HG02970 (cell line): ENCODE results near the gene ZMYM4.

Experiments used
- ATAC-seq: cut with Tn5 transposase; IDR thresholded peaks from one replicate; pipeline ENCODE4 v1.9.1; 2021; ENCODE audit warnings: mild to moderate bottlenecking, moderate library complexity, moderate number of reproducible peaks; ENCODE audit not compliant: unreplicated experiment, low FRiP score

Gene ZMYM4

DNA sequence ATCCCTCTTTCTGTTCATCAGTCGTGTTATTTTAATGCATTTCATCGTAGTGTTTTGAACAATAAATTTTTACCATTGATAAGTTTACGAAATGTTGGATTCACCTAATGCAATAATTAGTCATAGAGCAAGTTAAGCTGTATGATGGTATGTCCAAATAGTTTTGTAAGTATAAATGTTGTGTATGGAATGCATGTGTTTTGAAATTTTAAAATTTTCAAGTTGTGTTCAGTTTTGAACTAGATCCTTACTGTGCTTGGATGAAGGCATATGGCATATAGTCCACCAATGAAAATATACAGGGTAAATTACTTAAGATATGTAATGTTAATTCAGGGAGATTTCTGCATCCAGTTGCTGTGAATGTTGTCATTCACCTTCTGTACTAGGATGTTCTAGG is 2.3 kb downstream of the ZMYM4 start:
- ATAC-seq: no peak

DNA sequence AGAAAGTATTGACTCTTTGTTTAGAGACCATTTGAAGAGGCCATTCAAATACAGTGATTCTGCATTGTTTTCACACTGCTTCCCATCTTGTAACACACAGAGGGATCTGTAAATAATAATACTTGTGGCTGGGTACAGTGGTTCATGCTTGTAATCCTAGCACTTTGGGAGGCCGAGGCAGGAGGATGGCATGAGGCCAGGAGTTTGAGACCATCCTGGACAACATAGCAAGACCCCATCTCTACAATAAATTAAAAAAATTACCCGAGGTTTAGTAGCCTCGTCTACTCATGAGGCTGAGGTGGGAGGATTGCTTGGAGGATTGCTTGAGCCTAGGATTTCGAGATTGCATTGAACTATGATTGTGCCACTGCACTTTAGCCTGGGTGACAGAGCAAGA is 5.7 kb downstream of the ZMYM4 start:
- ATAC-seq: no peak

DNA sequence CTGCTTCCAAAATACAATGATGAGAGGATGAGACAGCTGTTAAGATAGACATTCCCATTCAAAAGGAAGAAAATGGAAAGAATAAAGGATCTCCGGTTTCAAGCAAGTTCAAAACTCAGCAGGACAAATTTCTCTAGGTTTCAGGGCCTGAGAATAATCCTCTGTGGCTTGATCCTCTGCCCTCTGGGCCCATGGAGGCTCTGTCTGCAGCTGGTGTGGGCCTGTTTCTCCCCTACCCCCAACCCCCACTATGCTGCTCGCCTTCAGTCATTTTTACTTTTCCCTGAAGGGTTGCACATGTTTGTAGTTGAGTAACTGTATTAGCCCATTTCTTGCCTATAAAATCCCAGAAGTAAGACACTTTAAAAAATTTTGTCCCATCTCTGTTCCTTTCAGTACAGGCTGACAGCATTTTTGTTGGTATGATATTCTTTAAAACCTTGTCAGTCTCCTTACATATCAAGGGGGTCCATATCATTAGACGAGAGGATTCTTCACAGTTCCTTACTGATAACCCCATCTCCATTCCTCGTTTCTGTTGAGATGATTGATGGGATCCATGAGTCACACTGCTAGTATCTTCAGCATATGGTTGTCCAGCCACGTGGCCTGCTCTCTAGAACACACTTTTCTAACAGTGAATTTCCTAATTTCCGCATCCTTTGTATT is 10.5 kb downstream of the ZMYM4 start:
- no peak for ATAC-seq

DNA sequence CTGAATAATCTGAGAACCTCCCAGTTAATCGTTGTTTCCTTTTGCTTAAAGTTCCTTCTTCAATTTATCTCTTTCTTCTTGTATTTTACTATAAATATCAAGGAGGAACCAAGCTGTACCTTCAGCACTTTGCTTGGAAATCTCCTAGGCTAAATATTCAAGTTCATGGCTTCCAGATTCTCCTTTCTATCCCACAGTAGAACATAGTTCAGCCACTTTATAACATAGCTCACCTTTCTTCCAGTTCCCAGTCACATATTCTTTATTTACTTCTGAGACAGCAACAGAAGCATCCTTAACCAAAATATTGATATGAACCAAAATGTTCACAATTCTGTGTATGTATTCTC is 11.0 kb downstream of the ZMYM4 start:
- no peak for ATAC-seq

DNA sequence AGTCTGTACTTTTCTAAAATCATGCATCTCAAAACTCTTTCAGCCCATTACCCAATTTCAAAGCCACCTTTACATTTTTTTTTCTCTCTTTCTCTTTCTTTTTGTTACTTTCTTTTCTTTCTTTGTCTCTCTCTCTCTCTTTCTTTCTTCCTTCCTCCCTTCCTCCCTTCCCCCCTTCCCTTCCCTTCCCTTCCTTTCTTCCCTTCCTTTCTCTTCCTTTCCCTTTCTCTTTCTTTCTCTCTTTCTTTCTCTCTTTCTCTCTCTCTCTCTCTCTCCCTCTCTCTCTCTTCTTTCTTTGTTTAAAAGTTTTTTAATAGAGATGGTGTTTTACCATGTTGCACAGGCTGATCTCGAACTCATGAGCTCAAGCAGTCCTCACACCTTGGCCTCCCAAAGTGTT is 11.5 kb downstream of the ZMYM4 start:
- no peak for ATAC-seq

DNA sequence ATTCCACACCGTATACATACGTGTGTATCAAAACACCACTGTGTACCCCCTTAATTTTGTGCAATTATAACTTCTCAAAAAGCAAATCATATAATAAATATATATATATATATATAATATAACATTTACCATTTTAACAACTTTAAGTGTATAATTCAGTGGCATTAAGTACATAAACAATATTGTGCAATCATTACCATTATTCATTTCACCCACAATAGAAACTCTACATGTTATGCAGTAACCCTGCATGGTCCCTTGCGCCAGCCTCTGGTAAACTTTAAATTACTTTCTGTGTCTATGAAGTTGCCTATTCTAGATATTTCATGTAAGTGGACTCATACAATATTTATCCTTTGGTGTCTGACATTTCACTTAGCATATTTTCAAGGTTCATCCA is 13.1 kb downstream of the ZMYM4 start:
- no peak for ATAC-seq

DNA sequence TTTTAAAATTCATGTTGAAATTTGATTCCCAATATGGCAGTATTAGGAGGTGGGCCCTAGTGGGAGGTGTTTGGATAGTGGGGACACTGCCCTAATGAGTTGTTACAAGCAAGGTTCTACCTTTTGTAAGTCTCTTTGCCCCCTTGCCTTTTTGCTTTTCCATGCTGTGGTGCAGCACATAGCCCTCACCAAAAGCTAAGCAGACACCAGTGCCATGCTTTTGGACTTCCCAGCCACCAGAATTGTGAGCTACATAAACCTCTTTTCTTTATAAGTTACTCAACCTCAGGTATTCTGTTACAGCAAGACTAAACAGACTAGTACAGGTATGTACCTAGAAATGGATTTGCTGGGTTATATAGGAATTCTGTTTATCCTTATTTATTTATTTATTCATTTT is 13.7 kb downstream of the ZMYM4 start:
- ATAC-seq: no peak

DNA sequence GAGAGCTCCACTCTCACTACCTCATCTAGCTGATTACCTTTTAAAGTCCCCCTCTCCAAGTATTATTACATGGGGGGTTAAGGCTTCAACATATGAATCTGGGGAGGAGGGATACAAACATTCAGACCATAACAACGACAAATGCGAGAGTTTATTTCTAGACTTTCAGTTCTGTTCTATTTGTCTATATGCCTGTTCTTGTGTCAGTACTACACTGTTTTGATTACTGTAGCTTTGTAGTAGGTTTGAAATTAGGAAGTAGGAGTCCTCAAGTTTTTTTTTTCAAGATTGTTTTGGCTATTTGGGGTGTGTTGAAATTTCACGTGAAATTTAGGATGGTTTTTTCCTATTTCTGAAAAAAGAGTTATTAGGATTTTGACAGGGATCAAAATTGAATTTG is 16.3 kb downstream of the ZMYM4 start:
- ATAC-seq: no peak

DNA sequence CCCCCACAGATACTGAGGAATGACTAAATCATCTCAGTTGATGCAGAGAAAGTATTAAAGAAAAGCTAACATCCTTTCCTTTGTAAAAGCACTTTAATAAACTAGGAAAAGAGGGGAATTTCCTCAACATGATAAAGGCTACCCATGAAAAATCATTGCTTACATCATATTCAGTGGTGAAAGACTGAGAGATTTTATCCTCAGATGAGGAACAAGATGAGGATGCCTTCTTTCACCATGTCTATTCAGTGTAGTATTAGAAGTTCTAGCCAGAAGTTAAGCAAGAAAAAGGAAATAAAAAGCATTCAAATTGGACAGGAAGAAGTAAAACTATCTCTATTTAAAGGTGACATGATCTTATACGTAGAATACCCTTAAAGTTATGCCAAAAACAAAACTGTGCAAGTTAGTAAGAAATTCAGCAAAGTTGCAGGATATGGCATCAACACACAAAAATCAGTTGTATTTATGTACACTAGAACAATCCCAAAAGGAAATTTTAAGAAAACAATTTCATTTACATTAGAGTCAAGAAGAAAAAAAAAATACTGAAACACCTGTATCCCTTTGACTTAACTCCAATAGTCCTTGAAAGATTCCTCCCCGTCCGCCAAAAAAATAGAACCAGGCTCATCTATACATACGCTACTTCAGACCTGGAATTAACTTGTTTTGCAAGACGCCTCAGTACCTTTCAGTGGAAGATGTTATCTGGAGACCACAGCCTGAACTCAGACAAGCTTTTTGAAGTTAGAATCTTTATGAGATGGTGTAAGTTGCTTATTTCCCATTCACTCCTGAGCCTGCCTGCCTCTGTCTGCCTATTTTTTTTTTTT is 17.5 kb downstream of the ZMYM4 start:
- no peak for ATAC-seq

DNA sequence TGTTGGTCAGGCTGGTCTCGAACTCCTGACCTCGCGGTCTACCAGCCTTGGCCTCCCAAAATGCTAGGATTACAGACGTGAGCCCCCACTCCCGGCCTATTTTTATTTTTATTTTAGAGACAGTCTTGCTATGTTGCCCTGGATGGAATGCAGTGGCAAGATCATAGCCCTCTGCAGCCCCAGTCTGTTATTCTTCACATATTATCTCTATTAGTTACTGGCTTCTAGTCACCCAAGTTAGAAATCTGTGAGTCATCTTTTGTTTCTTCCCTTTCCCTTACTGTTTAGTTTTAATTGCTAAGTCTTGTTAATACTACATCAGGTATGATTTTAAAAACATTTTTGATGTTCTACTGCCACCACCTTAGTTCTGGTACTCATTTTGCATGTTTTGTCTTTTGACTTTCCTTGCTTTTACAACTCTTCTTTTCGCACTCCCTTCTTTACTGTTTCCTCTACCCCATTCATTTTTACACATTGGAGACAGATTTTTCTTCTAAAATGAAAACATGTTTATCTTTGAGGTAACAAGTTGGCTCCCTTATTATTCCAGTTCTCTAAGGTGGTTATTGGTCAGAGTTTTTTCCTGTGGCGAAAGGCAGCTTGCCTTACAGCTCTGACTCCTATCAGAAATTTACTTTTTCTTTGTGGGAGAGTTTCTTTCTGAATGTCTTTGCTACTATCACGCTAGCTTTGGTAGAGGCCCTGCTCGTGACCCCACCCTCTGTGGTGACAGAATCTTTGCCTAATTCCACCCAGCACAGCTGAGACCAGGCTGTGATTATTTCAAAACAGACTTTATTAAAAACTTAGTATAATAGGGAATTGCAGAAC is 19.5 kb downstream of the ZMYM4 start:
- ATAC-seq: no peak

DNA sequence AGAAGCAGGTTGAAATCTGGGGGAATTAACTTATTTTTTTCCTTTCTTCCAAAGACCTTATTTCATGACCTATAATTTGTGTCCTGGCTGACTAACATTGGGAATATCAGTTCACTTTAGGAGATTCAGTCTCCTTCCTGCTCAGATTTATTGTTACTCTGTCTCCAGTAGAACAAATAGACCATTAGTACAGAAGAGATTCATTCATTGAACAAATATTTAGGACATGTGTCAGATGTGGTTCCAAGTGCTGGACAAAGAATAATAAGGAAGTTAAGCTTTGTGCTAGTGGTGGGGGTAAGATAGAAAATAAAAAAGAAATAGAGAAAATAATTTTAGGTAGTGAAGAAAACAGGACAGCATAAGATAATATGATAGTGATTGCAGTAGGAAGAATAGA is 20.3 kb downstream of the ZMYM4 start:
- no peak for ATAC-seq

DNA sequence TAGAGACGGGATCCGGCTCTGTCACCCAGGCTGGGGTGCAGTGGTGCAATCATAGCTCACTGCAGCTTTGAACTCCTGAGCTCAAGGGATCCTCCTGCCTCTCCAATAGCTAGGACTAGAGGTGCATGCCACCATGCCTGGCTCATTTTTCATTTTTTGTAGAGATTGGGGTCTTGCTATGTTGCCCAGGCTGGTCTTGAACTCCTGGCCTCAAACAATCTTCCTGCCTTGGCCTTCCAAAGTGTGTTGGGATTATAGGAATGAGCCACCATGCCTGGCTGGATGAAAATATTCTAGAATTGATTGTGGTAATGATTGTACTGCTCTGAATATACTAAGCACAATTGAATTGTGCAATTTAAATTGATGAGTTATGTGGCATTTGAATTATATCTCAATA is 21.9 kb downstream of the ZMYM4 start:
- no peak for ATAC-seq

DNA sequence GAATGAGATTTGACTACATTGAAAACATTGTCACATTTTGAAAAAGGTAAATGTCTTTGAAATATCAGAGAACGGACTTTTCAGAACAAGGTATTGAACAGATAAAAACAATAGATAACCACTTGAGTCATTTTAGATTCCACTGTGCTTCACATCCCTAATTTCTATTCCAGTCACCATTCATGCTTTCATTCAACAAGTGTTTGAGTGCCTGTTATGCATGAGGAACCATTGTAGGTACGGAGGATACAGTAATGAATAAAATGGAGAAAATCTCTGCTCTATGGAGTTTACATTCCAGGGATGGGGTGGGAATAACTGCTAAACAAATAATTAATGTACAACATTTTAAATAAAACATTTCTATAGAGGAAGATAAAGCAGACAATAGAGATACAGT is 26.3 kb downstream of the ZMYM4 start:
- no peak for ATAC-seq

DNA sequence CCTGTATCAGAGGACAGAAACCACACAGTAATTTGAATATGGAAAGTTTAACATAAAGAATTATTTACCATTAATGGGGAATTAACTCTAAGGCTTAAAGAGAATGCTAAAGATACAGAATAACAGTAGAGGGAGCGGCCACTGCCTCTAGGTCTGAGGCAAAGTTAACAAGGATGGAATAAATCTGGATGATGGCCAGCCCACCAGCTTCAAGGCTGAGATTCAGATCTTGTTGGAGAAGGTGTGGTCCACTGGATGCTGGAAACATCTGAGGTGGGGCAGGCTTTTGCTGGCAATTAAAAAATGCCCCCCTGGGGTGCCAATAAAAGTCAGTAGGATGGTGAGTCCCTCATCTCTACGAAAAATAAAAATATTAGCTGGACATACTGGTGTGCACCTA is 29.4 kb downstream of the ZMYM4 start:
- no peak for ATAC-seq

DNA sequence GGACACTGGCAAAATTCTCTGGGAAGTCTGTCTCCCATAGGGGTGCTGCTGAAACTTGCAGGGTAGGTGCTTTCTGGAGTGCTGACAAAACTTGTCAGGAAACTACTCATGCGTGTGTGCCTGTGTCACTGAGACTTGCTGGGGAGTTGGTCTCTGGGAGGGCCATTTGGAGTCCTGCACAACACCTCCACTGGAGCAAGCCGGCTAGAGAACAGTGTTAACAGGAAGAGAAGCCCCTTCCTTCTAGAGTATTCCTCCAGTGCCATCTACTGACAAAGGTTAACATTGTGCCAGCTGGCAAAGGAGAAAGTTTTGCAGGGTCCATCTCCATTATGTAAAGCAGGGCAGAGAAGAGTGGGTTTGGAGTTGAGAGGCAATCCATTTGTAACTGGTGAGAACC is 30.0 kb downstream of the ZMYM4 start:
- no peak for ATAC-seq

DNA sequence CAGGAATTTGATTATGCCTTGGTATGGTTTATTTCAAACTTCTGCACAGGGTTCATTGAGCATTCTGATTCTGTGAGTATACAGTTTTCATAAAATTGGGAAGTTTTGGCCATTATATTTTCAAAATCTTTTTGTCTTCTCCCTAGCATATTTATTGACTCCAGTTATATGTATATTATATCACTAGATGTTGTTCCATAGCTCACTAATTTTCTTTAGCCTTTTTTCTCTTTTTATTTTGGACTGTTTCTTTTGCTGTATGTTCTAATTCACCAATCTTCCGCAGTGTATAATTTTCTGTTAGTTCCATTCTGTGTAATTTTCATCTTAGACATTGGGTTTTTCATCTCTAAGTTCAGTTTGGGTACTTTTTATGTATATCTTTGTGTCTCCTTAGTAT is 31.9 kb downstream of the ZMYM4 start:
- no peak for ATAC-seq

DNA sequence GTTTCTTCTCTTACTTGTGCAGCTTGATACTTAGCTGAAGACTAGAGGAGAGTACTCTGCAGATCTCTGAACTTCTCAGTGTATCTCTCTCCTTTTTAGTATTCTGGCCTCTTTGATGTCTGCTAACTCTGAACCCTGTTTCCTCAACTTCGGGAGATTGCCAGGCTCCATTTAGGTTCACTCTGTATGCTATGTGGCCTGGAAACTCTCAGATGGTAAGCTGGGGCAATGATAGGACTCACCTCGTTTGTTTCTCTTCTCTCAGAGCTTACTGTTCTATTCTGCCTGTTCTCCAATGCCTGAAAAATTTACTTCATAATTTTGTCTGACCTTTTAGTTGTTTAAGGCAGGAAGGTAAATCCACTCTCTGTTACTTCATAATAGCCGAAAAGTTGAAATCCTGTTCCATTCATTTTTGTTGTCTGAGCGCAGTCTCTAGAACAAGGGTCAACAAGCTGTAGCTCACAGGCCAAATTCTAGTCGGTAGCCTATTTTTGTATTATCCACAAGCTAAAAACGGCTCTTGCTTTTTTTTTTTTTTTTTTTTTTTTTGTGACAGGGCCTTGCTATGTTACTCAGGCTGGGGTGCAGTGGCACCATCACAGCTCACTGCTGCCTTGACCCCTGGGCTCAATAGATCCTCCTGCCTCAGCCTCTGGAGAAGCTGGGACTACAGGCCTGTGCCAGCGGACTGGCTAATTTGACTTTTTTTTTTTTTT is 33.3 kb downstream of the ZMYM4 start:
- ATAC-seq: no peak

DNA sequence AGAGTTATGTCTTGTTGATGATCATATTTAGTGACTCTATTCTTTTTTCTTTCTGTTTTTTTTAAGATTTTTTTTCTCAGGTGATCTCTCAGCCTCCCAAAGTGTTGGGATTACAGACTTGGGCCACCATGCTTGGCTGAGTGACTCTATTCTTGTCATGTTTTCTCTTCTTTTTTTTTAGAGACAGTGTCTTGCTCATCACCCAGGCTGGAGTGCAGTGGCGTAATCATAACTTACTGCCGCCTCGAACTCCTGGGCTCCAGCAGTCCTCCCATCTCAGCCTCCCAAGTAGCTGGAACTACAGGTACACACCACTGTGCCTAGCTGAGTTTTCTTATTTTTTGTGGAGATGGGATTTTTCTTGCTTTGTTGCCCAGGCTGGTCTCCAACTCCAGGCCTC is 36.9 kb downstream of the ZMYM4 start:
- ATAC-seq: no peak

DNA sequence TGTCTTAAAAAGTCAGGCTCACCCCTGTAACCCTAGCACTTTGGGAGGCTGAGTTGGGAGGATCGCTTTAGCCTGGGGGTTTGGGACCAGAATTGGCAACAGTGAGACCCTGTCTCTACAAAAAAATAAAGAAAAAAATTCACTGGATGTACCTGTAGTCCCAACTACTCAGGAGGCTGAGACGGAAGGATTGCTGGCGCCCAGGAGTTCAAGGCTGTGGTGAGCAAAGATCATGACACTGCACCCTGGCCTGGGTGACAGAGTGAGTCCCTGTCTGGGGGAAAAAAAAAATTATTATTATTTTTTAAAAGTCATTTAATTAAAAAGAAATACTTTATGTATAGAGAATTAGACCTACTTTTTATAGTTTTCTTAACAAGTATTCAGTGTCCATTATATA is 47.1 kb downstream of the ZMYM4 start:
- no peak for ATAC-seq

DNA sequence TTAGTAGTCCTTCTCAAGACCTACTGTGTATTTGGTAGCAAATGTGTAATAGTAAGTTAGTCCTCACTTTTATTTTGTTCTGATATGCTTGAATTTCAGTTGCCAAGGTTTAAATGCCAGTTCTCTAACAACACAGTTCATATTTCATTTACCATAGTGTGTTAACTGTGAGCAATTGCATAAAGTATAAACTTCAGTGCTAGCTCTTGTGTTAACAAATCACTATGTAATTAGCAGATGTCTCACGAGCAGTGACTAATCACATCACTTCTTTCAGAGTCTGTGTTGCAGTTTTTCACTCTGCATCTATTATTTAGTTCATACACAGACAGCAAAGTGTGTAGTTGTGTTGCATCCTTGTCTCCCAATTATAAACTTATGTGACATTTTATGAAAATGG is 47.8 kb downstream of the ZMYM4 start:
- ATAC-seq: no peak
